HG03442 (cell line): ENCODE results near the gene DBNL.
A peak's percentile ranks its signal among the peaks of the same experiment; 100 is the strongest.

Experiments
- ATAC-seq: cut with Tn5 transposase; IDR thresholded peaks from one replicate; pipeline ENCODE4 v1.9.1; 2021; ENCODE audit warnings: mild to moderate bottlenecking, moderate library complexity; ENCODE audit not compliant: unreplicated experiment

The DBNL gene

GRCh38 chr7:44042221-44042620 is 2.3 kb upstream of the DBNL start:
- no peak for ATAC-seq

GRCh38 chr7:44043902-44044301 is 600 bp upstream of the DBNL start:
- no peak for ATAC-seq

- ATAC-seq, result peak; percentile 10
Observed at GRCh38 chr7:44045226-44046014, 918 bp downstream of the DBNL start.

- peak; percentile 34 for ATAC-seq
Observed at GRCh38 chr7:44046321-44047061, 2.0 kb downstream of the DBNL start.

- no peak for ATAC-seq
Observed at GRCh38 chr7:44048031-44048795, 3.7 kb downstream of the DBNL start.

- ATAC-seq, result no peak
Observed at GRCh38 chr7:44050121-44050914, 5.8 kb downstream of the DBNL start.

- no peak for ATAC-seq
Observed at GRCh38 chr7:44050915-44051560, 6.5 kb downstream of the DBNL start.

- no peak for ATAC-seq
Observed at GRCh38 chr7:44051611-44052220, 7.2 kb downstream of the DBNL start.

- no peak for ATAC-seq
Observed at GRCh38 chr7:44052771-44053365, 8.4 kb downstream of the DBNL start.

GRCh38 chr7:44056681-44057080 is 12.2 kb downstream of the DBNL start:
- ATAC-seq, result no peak

- ATAC-seq, result no peak
Observed at GRCh38 chr7:44057181-44057848, 12.8 kb downstream of the DBNL start.

- ATAC-seq, result no peak
Observed at GRCh38 chr7:44057849-44058758, 13.6 kb downstream of the DBNL start.

GRCh38 chr7:44058759-44059218 is 14.3 kb downstream of the DBNL start:
- ATAC-seq, result no peak

GRCh38 chr7:44059219-44060090 is 15.0 kb downstream of the DBNL start:
- peak; percentile 69 for ATAC-seq

GRCh38 chr7:44060091-44060947 is 15.8 kb downstream of the DBNL start:
- ATAC-seq, result no peak
